HEK293 (cell line): ENCODE results near the gene ATE1.

Experiments
- CTCF ChIA-PET: fragments of 350-600 bp; formaldehyde crosslinking; extraction: SDS; loops from one replicate; lab custom pipeline; 2021; ENCODE audit warnings: antibody characterized with exemption; lab: Yijun Ruan, JAX
- POLR2A ChIA-PET: fragments of 300-600 bp; formaldehyde crosslinking; extraction: SDS; loops from one replicate; lab custom pipeline; 2020; ENCODE audit warnings: antibody characterized with exemption, inconsistent platforms; lab: Yijun Ruan, JAX
- H3K27ac ChIP-seq: fragments of 200-500 bp; sonication (Bioruptor generic); 2 replicates; pipeline ENCODE4 v1.5.1; 2014; ENCODE audit warnings: low read depth, low read length, control low read depth, inconsistent platforms; ENCODE audit errors: extremely low read depth
- H3K36me3 ChIP-seq, 2 experiments: fragments of 200-500 bp in 1 of 2; sonication (Bioruptor generic) in 1 of 2; 1 replicate in 1 of 2; 2 replicates in 1 of 2; pipeline ENCODE4 v1.5.1; 2014 to 2017; ENCODE audit warnings: inconsistent platforms in 2 of 2, low read length in 2 of 2; ENCODE audit not compliant: control insufficient read depth in 2 of 2, insufficient read depth in 1 of 2
- H3K4me1 ChIP-seq: fragments of 200-500 bp; sonication (Bioruptor generic); 2 replicates; pipeline ENCODE4 v1.5.1; 2014; ENCODE audit warnings: mild to moderate bottlenecking, low read length, inconsistent platforms; ENCODE audit not compliant: control insufficient read depth, insufficient read depth
- H3K4me3 ChIP-seq: 2 replicates; pipeline ENCODE4 v1.5.1; 2011; ENCODE audit warnings: low read depth, mild to moderate bottlenecking, control low read depth, low read length, moderate library complexity
- H3K9me3 ChIP-seq: fragments of 200-500 bp; sonication (Bioruptor generic); 2 replicates; pipeline ENCODE4 v1.5.1; 2014; ENCODE audit warnings: low read depth, low read length, inconsistent platforms; ENCODE audit not compliant: control insufficient read depth, insufficient read depth
- ATF2 ChIP-seq: fragments of 450-650 bp; formaldehyde crosslinking; IDR thresholded peaks from 2 replicates; pipeline ENCODE4 v1.5.1; 2016; ENCODE audit warnings: missing biosample characterization, missing genetic modification characterization, low read depth
- GLI2 ChIP-seq: fragments of 450-650 bp; formaldehyde crosslinking; IDR thresholded peaks from 2 replicates; pipeline ENCODE4; 2017; ENCODE audit warnings: missing biosample characterization, missing genetic modification characterization, low read depth, borderline replicate concordance
- GLIS2 ChIP-seq: fragments of 450-650 bp; formaldehyde crosslinking; IDR thresholded peaks from 2 replicates; pipeline ENCODE4 v1.5.1; 2016; ENCODE audit warnings: missing biosample characterization, missing genetic modification characterization
- PRDM4 ChIP-seq: fragments of 450-650 bp; formaldehyde crosslinking; IDR thresholded peaks from 2 replicates; pipeline ENCODE4 v1.5.1; 2017; ENCODE audit warnings: missing biosample characterization, missing genetic modification characterization
- YY1 ChIP-seq: fragments of 450-650 bp; formaldehyde crosslinking; IDR thresholded peaks from 2 replicates; pipeline ENCODE4 v1.5.1; 2018; ENCODE audit warnings: missing biosample characterization, missing genetic modification characterization
- ZFP3 ChIP-seq: fragments of 450-650 bp; formaldehyde crosslinking; IDR thresholded peaks from 2 replicates; pipeline ENCODE4 v1.5.1; 2016; ENCODE audit warnings: low read depth, missing biosample characterization, missing genetic modification characterization
- ZIC2 ChIP-seq: fragments of 450-650 bp; formaldehyde crosslinking; IDR thresholded peaks from 2 replicates; pipeline ENCODE4 v1.5.1; 2016; ENCODE audit warnings: missing biosample characterization, missing genetic modification characterization
- ZNF114 ChIP-seq: fragments of 450-650 bp; formaldehyde crosslinking; IDR thresholded peaks from 2 replicates; pipeline ENCODE4 v1.5.0; 2017; ENCODE audit warnings: missing biosample characterization, missing genetic modification characterization
- ZNF132 ChIP-seq: fragments of 450-650 bp; formaldehyde crosslinking; IDR thresholded peaks from 2 replicates; pipeline ENCODE4 v1.5.1; 2017; ENCODE audit warnings: missing biosample characterization, missing genetic modification characterization, borderline replicate concordance
- ZNF157 ChIP-seq: fragments of 450-650 bp; formaldehyde crosslinking; IDR thresholded peaks from 2 replicates; pipeline ENCODE4 v1.5.1; 2016; ENCODE audit warnings: missing biosample characterization, missing genetic modification characterization
- ZNF223 ChIP-seq: fragments of 450-650 bp; formaldehyde crosslinking; IDR thresholded peaks from 2 replicates; pipeline ENCODE4 v1.5.1; 2016; ENCODE audit warnings: missing biosample characterization, missing genetic modification characterization
- ZNF292 ChIP-seq: fragments of 450-650 bp; formaldehyde crosslinking; IDR thresholded peaks from 2 replicates; pipeline ENCODE4 v1.5.1; 2016; ENCODE audit warnings: low read depth, missing biosample characterization, missing genetic modification characterization, borderline replicate concordance
- ZNF341 ChIP-seq: fragments of 450-650 bp; formaldehyde crosslinking; IDR thresholded peaks from 2 replicates; pipeline ENCODE4; 2016; ENCODE audit warnings: low read depth, missing biosample characterization, missing genetic modification characterization
- ZNF530 ChIP-seq: fragments of 450-650 bp; formaldehyde crosslinking; IDR thresholded peaks from 2 replicates; pipeline ENCODE4 v1.5.1; 2016; ENCODE audit warnings: low read depth, missing biosample characterization, missing genetic modification characterization
- ZNF558 ChIP-seq: fragments of 450-650 bp; formaldehyde crosslinking; IDR thresholded peaks from 2 replicates; pipeline ENCODE4 v1.5.1; 2016; ENCODE audit warnings: missing biosample characterization, missing genetic modification characterization
- ZNF610 ChIP-seq: fragments of 450-650 bp; formaldehyde crosslinking; IDR thresholded peaks from 2 replicates; pipeline ENCODE4 v1.5.1; 2016; ENCODE audit warnings: missing biosample characterization, missing genetic modification characterization, borderline replicate concordance
- ZNF645 ChIP-seq: fragments of 450-650 bp; formaldehyde crosslinking; IDR thresholded peaks from 2 replicates; pipeline ENCODE4; 2016; ENCODE audit warnings: missing biosample characterization, missing genetic modification characterization
- ZNF670 ChIP-seq: fragments of 450-650 bp; formaldehyde crosslinking; IDR thresholded peaks from 2 replicates; pipeline ENCODE4 v1.5.1; 2016; ENCODE audit warnings: missing biosample characterization, missing genetic modification characterization, low read depth
- ZNF768 ChIP-seq: fragments of 450-650 bp; formaldehyde crosslinking; IDR thresholded peaks from 2 replicates; pipeline ENCODE4 v1.5.1; 2018; ENCODE audit warnings: missing biosample characterization, mild to moderate bottlenecking, missing genetic modification characterization
- ZNF785 ChIP-seq: fragments of 450-650 bp; formaldehyde crosslinking; IDR thresholded peaks from 2 replicates; pipeline ENCODE4 v1.5.1; 2016; ENCODE audit warnings: missing biosample characterization, missing genetic modification characterization
- ZSCAN30 ChIP-seq: fragments of 450-650 bp; IDR thresholded peaks from 2 replicates; pipeline ENCODE4 v1.5.1; 2018; ENCODE audit warnings: missing biosample characterization, mild to moderate bottlenecking, missing genetic modification characterization, moderate library complexity
- TF ChIP-seq, protein P1 (sequence below): fragments of 450-650 bp; formaldehyde crosslinking; conservative IDR thresholded peaks from 2 replicates; pipeline ENCODE4 v1.5.1; 2016; ENCODE audit warnings: low read depth, missing biosample characterization, missing genetic modification characterization
- TF ChIP-seq, protein P2 (sequence below): fragments of 450-650 bp; formaldehyde crosslinking; IDR thresholded peaks from 2 replicates; pipeline ENCODE4 v1.5.1; 2016; ENCODE audit warnings: missing biosample characterization, missing genetic modification characterization
- TF ChIP-seq, protein P3 (sequence below): fragments of 450-650 bp; formaldehyde crosslinking; IDR thresholded peaks from 2 replicates; pipeline ENCODE4 v1.5.1; 2016; ENCODE audit warnings: missing biosample characterization, missing genetic modification characterization
- TF ChIP-seq, protein P4 (sequence below): fragments of 450-650 bp; formaldehyde crosslinking; IDR thresholded peaks from 2 replicates; pipeline ENCODE4 v1.5.1; 2016; ENCODE audit warnings: missing biosample characterization, missing genetic modification characterization

The ATE1 gene

GRCh38 chr10:121851786-121852185, 76.0 kb downstream of the ATE1 start (continued):
- TF ChIP-seq, protein P1, sequence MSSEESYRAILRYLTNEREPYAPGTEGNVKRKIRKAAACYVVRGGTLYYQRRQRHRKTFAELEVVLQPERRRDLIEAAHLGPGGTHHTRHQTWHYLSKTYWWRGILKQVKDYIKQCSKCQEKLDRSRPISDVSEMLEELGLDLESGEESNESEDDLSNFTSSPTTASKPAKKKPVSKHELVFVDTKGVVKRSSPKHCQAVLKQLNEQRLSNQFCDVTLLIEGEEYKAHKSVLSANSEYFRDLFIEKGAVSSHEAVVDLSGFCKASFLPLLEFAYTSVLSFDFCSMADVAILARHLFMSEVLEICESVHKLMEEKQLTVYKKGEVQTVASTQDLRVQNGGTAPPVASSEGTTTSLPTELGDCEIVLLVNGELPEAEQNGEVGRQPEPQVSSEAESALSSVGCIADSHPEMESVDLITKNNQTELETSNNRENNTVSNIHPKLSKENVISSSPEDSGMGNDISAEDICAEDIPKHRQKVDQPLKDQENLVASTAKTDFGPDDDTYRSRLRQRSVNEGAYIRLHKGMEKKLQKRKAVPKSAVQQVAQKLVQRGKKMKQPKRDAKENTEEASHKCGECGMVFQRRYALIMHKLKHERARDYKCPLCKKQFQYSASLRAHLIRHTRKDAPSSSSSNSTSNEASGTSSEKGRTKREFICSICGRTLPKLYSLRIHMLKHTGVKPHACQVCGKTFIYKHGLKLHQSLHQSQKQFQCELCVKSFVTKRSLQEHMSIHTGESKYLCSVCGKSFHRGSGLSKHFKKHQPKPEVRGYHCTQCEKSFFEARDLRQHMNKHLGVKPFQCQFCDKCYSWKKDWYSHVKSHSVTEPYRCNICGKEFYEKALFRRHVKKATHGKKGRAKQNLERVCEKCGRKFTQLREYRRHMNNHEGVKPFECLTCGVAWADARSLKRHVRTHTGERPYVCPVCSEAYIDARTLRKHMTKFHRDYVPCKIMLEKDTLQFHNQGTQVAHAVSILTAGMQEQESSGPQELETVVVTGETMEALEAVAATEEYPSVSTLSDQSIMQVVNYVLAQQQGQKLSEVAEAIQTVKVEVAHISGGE (tag by site-specific recombination): no peak
- TF ChIP-seq ZNF558 (tag by site-specific recombination) (no peak), ZNF292 (tag by site-specific recombination) (no peak), ZNF341 (no peak), ZSCAN30 (tag by site-specific recombination) (no peak), ZNF785 (tag by site-specific recombination) (no peak), ZNF670 (no peak), ZNF223 (tag by site-specific recombination) (no peak), ZNF132 (tag by site-specific recombination) (no peak), ZNF768 (tag by site-specific recombination) (no peak), GLIS2 (no peak)
- TF ChIP-seq, protein P2, sequence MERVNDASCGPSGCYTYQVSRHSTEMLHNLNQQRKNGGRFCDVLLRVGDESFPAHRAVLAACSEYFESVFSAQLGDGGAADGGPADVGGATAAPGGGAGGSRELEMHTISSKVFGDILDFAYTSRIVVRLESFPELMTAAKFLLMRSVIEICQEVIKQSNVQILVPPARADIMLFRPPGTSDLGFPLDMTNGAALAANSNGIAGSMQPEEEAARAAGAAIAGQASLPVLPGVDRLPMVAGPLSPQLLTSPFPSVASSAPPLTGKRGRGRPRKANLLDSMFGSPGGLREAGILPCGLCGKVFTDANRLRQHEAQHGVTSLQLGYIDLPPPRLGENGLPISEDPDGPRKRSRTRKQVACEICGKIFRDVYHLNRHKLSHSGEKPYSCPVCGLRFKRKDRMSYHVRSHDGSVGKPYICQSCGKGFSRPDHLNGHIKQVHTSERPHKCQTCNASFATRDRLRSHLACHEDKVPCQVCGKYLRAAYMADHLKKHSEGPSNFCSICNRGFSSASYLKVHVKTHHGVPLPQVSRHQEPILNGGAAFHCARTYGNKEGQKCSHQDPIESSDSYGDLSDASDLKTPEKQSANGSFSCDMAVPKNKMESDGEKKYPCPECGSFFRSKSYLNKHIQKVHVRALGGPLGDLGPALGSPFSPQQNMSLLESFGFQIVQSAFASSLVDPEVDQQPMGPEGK (tag by site-specific recombination): no peak

DNA sequence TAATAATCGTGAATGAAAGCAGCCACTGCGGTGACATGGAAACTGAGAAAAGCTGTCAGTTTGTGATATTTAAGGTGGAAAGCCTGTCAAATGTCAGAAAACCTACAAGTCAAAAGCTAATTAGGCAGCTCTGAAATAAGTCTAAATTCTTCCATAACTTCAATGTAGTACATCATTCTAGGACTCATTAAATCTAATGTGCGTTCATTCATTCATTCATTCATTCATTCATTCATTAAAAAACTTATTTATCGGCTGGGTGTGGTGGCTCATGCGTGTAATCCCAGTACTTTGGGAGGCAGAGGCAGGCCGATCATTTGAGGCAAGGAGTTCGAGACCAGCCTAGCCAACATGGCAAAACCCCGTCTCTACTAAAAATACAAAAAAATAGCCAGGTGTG, 79.7 kb downstream of the ATE1 start:
- CTCF ChIA-PET: interaction anchor here (0.6 kb wide), 1 partner anchor 19 kb away, joined by 3 read pairs; no protein-coding TSS in a partner anchor

More for the DNA sequence above, 79.7 kb downstream of the ATE1 start:
- no peak overlapping the region for H3K4me3 ChIP-seq
- H3K4me1 ChIP-seq: no peaks in the 10 kb centered on the region
- no peak for TF ChIP-seq ZIC2
- TF ChIP-seq, protein P3, sequence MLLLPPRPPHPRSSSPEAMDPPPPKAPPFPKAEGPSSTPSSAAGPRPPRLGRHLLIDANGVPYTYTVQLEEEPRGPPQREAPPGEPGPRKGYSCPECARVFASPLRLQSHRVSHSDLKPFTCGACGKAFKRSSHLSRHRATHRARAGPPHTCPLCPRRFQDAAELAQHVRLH (tag by site-specific recombination): no peak
- no peak for TF ChIP-seq ZNF114 (tag by site-specific recombination)
- TF ChIP-seq YY1 (tag by site-specific recombination): no peak
- TF ChIP-seq ATF2: no peak
- no peak for TF ChIP-seq ZNF530 (tag by site-specific recombination)
- no peak for TF ChIP-seq ZFP3 (tag by site-specific recombination)
- TF ChIP-seq GLI2 (tag by site-specific recombination): no peak
- no peak for TF ChIP-seq PRDM4 (tag by site-specific recombination)
- TF ChIP-seq ZNF645 (tag by site-specific recombination): no peak
- no peak for TF ChIP-seq ZNF610 (tag by site-specific recombination)
- no peak for TF ChIP-seq ZNF157 (tag by site-specific recombination)
- TF ChIP-seq, protein P4, sequence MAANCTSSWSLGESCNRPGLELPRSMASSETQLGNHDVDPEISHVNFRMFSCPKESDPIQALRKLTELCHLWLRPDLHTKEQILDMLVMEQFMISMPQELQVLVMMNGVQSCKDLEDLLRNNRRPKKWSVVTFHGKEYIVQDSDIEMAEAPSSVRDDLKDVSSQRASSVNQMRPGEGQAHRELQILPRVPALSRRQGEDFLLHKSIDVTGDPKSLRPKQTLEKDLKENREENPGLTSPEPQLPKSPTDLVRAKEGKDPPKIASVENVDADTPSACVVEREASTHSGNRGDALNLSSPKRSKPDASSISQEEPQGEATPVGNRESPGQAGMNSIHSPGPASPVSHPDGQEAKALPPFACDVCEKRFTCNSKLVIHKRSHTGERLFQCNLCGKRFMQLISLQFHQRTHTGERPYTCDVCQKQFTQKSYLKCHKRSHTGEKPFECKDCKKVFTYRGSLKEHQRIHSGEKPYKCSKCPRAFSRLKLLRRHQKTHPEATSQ (tag by site-specific recombination): no peak
- TF ChIP-seq ZNF341: no peak
- POLR2A ChIA-PET: no interaction called here
- no peak overlapping the region for H3K27ac ChIP-seq
- no peaks in the 10 kb centered on the region for H3K9me3 ChIP-seq
- H3K36me3 ChIP-seq: peaks cover 3 to 5% of the 10 kb centered on the region in 2 experiments; a peak in 2 of 3 replicates
